Adipose tissue (tissue), 3 donors: ENCODE results near the gene STAT5A. TPM values are rescaled to one million over a fixed set of nuclear protein-coding genes. Genes with fewer than 3 reads are reported as not detected.
"Not testable (repeated sequence)": the region's sequence is repeated elsewhere in the genome, so short reads cannot be mapped to it uniquely, and the experiment has no call there.

Experiments
- H3K27ac ChIP-seq: one replicate; pipeline ENCODE4 v1.5.1; 2013; ENCODE audit warnings: low read depth, low read length
- WGBS, 3 donors: extraction: QIAGEN DNeasy Blood & Tissue Kit; methylation state at CpG; one replicate each; pipeline ENCODE4 v1.1.7; 2013; 5-methylcytosine and 5-hydroxymethylcytosine counted together
- polyA plus RNA-seq, 3 donors: library from polyadenylated mRNA; stranded (reverse); fragments of 200-250 nt; gene quantifications; one replicate each; pipeline ENCODE4 v1.2.3, GENCODE V29; 2013
- donor health status: healthy with polysubstance abuse.
- donor health status: Bipolar disorder and iron deficiency.
- donor health status: healthy.

STAT5A gene
- polyA plus RNA-seq, 3 donors = 22.7 to 151 (median 57.1) TPM

DNA sequence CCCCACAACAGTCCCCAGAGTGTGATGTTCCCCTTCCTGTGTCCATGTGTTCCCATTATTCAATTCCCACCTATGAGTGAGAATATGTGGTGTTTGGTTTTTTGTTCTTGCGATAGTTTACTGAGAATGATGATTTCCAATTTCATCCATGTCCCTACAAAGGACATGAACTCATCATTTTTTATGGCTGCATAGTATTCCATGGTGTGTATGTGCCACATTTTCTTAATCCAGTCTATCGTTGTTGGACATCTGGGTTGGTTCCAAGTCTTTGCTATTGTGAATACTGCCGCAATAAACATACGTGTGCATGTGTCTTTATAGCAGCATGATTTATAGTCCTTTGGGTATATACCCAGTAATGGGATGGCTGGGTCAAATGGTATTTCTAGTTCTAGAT, 23.9 kb upstream of the STAT5A start:
- no CpG with 5 or more reads among the region's 4 CpGs for whole genome bisulfite sequencing, 3 donors
- H3K27ac ChIP-seq = not testable (repeated sequence)

DNA sequence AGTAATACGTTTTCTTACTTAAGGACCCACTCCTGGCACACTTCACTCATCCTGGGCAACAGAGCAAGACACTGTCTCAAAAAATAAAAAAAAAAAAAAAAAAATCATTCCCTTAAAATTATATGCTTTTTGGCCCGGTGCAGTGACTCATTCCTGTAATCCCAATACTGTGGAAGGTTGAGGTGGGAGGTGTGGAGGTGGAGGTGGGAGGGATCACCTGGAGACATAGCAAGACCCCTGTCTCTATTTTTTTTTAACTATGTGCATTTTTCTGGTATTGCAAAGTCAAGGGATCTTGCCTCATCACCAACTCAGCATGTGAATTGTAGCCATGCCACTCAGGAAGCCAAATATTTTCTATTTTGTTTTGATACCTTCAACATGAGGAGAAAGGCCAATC, 21.8 kb upstream of the STAT5A start:
- 83 to 90% (median 85%) methylated on average over 2 of the region's 2 CpGs for WGBS, 3 donors
- no peak overlapping the region for H3K27ac ChIP-seq

DNA sequence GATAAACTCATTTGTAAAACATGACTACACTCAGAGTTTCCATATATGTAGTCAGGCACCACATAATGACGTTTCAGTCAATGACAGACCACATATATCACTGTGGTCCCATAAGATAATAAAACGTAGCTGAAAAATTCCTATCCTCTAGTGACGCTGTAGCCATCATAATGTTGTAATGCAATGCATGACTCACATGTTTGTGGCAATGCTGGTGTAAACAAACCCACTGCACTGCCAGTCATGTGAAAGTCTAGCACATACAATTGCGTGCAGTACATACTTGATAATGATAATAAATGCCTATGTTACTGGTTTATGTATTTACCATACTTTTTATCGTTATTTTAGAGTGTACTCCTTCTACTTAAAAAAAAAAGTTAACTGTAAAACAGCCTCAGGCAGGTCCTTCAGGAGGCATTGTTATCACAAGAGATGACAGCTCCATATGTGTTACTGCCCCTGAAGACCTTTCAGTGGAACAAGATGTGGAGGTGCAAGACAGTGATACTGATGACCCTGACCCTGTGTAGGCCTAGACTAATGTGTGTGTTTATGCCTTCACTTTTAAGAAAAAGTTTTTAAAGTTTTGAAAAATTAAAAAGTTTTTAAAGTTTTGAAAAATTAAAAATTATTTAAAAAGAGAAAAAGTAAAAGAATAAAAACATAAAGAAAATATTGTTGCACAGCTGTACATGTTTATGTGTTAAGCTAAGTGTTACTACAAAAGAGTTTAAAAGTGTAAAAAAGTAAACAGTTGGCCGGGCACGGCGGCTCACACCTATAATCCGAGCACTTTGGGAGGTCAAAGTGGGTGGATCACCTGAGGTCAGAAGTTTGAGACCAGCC, 21.2 kb upstream of the STAT5A start:
- WGBS, 3 donors = 66 to 71% (median 70%) methylated on average over 9 of the region's 9 CpGs
- H3K27ac ChIP-seq = no peak overlapping the region

DNA sequence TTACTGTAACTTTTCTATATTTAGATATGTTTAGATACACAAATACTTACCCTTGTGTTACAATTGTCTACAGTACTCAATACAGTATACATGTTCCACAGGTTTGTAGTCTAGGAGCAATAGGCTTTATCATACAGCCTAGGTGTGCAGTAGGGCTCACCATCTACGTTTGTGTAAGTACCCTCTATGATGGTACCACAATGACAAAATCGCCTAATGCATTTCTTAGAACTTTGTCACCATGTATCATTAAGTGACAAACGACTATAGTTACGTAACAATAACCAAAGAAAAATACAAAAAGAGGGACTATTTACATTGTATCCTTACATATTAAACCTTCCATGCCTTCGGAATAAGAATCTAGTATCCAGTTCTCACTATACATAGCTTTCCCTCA, 20.1 kb upstream of the STAT5A start:
- no peak overlapping the region for H3K27ac ChIP-seq
- 80 to 88% (median 85%) methylated on average over 5 of the region's 5 CpGs for WGBS, 3 donors

DNA sequence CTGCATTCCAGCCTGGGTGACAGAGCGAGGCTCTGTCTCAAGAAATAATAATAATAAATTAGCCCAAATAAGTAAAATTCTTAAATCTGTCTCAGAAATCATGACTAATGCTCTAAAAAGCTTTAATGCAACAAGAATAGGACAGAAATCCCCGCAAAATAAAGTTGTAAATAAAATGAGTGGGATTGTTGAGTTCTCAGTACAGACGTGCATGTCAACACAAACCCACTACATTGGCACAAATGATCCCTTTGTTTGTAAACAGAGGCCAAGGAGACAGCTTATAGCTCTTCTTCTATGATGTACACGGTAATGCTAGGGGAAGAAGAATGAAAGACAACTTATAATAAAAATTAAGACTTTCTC, 18.1 kb upstream of the STAT5A start:
- WGBS, 3 donors = 74 to 93% (median 90%) methylated on average over 4 of the region's 4 CpGs
- H3K27ac ChIP-seq = no peak overlapping the region

DNA sequence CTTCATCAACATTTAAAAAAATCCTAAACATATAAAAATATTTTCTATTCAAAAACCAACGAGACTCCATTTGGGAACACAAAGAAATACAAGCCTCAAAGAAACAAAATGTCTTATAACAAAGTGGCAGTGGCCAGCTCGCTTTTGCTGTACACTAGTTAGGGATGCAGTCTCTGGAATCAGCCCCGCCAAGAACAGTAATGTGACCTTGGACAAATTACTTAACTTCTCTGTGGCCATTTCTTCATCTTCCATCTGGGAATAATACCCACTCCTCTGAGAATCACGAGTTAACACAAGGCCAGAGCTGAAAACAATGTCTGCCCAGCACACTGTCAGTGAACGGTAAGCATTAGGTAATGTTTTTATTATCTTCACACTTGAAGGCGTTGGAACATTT, 17.7 kb upstream of the STAT5A start:
- WGBS, 3 donors = 61 to 78% (median 70%) methylated on average over 6 of the region's 6 CpGs

DNA sequence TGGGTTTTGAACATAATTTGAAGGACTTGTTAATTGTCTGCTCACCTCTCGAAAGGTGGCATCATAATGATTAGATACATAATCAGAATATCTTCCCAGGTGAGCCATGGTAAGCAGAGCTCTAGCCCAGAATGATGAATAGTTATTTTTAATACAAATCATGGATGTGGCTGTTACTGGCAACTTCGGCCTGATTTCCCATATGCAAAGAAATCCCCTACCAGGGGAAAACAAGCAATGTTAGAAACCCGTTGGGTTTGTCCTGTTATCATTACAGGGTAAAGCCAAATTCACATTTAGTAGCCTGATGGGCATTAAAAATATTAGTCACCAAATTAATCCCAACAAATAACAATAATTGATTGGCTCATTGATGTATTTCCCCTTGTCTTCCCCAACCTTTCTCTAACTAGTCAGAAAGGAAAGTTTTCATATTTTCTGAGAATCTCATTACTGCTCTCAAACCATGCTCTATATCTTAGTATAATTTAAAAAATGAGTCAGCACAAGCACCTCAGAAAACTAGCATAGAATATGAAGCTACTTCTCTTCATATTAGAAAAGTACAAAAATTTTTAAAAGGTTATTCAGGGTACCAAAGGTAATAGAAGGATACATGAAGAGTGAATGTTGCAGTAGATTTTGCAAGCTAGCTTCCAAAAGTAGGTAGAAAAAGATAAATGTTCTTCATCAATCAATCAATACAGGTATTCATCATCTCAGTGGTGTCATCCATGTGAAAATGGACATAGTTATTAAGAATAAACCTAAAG, 17.1 kb upstream of the STAT5A start:
- H3K27ac ChIP-seq = no peak overlapping the region
- WGBS, 3 donors = 75 to 84% (median 84%) methylated on average over 3 of the region's 3 CpGs

More for the DNA sequence above, 17.7 kb upstream of the STAT5A start:
- H3K27ac ChIP-seq = no peak overlapping the region

DNA sequence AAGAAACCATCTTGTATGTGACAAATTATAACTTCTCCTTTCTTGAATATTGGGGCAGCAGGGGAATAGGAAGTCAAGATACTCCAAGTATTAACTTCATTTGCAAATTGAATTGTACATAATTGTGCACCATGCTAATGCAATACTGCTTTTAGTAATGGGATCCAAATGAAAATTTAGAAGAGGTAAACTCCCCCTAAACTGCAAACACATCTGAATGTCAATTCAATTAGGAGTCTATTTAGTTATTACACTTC, 16.6 kb upstream of the STAT5A start:
- no peak overlapping the region for H3K27ac ChIP-seq

DNA sequence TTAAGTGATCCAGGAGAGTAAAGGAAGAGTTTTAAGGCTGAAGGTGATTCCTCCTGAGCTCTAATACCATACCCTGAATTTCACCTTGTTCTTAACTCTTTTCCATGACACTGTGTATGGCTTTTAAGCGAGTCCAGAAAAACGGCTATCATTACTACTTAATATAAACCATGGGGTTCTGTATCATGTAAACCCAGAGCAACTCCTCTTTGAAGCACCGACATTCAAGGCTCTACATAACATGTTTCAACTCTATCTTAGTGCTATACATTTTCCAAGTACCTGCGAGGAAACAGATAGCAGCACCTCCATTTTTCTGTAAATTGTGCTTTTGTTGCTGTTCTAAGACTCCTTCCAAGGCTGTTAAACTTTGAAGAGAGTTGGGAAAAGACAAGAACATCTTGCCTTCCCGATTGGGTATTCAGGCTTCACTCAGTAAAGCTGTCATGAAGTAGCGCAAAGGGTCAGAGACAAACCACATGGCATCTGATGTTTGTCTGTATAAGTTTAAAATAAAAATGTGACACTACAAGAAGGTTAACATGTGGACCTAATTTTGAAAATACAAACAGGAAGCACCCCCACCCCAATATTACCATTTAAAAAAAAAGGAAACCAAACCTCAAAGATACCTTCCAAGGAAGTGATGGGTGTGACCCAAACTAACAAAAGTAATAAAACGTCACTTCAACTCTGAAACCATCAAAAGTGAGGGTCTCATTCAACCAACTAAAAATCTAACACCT, 16.0 kb upstream of the STAT5A start:
- WGBS, 3 donors = 64 to 76% (median 66%) methylated on average over 7 of the region's 7 CpGs
- H3K27ac ChIP-seq = no peak overlapping the region

DNA sequence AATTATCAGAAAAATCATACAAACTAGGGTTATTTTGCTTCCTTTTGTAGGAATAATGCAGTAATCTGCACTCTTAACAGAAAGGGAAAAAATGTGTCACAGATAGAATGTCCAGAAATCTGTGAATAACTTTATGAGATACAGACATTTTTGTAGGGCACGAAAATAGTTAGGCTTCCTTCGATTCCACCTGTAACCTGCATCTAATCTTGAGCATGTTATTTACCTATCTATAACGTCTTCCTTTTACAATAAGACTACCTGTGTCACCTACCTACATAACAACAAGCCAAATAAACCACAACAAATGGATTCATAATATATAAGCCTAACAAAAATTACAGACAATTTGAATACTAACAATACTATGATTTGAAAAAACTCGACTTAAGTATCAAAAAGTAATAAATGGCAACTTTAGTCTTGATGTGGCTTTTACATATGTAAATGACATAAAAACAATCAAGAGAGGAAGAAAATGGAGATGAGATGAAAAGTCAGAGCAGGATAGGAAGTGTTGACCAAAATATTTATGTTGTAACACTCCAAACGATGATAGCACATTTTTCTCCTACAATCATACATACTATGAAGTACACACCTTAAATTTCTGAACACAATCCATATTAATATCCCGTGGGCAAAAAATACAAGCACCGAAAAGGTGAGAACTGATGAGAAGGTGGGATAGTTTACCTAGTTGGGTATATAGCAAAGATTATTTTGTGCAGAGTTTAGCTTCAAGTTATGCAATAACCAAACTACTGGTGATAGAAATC, 14.6 kb upstream of the STAT5A start:
- WGBS, 3 donors = 62 to 71% (median 69%) methylated on average over 7 of the region's 7 CpGs
- no peak overlapping the region for H3K27ac ChIP-seq

DNA sequence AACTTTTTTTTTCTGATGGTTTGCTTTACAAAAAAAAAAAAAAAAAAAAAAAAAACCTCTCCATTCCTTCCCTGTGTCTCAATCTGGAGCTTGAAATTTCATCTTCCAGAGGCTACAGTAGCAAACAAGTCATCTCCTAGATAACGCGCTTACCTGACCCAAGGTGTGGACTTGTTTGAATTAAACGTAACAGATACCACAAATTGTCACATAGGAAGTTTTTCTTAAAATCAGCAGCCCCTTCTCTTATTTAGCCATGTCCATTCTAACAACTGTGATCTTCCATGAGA, 14.1 kb upstream of the STAT5A start:
- no peak overlapping the region for H3K27ac ChIP-seq
- WGBS, 3 donors = 76 to 79% (median 78%) methylated on average over 3 of the region's 3 CpGs

DNA sequence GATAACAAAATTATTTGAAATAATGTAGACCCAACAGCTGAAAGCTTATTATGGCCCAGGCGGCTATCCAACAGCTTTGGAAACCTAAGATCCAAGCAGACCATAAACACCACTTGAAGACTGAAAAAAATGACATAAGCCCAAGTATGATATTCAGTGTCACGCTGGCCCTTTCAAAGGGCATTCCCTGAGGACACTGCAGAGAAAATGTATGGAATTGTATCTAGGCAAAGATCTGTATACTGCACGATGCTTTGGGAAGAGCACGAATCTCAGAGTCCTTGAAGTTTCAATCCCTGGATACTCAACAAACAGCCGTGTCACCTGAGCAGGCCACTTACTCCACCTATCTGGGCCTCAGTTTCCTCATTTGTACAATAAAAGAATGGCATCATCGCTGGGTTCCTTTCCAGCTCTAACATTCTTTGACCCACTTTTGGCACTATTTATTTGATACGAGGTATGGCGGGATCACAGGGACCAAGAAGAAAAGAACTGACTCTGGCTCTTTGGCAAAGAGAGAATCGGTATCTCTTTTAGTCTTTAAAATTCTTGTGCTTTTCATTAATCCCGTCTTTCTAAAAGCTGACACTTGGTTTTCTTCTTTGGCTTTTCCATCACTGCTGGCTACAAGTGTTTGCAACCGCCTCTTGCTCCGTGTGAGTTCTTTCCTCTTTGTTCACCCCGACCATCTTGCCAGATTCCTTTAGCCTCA, 13.3 kb upstream of the STAT5A start:
- 18 to 34% (median 21%) methylated on average over 13 of the region's 13 CpGs for WGBS, 3 donors
- H3K27ac ChIP-seq = no peak overlapping the region

DNA sequence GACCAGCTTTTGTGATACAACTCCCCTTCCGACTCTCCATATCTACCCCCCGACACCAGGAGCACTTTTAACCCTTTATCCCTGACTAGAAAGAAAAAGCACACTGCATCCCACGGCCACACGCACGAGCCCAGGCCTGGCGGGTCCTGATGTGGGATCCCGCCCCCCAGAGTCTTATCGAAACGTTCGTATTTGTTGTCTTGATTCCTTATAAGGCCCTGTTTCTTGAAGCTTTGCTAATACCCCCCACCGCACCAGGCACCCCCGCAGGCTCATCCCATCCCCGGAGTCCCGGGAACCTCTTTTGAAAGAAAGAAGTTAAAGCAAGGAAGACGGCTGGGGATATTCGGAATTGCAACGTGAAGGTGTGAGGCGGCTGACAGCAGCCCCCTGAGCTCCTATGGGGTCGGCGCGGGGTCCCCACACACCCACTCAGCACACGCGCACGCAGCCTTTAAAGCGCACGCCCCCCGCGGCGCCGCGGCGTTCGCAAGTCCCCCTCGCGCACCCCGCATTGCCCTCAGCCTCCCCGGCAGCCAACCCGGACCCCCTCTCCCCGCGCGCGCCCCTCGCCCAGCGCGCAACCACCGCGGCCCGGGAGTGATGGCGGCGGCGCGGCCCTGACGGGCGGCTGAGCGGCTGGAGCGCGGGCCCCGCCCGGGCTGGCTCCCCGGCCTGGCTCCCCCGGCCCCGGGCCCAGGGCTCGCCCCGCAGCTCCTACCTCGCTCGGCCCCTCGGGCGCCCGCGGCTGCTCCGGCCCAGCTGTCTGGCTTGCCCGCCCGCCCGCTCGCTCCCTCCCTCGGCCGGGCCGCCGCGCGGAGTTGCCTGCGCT, 12.6 kb upstream of the STAT5A start:
- no peak overlapping the region for H3K27ac ChIP-seq
- 1% methylated on average over 37 to 80 of the region's 82 CpGs for WGBS, 3 donors

DNA sequence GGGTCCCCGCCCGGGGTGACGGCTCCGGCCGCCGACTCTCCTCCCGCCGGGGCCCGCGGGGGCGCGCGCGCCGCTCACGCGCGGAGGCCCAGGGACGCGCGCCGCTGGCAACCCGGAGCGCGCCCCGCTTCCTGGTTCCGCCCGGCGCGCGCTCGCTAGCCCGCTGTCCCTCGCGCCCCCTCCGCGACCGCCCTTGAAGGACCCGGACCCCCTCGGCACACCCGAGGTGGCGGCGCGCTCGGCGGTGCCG, 12.0 kb upstream of the STAT5A start, which contains the start of gene STAT5B:
STAT5B (minus strand) TSS at position 33 of the 250 bp plus-strand sequence. CDS start 44,264 bp downstream, outside the sequence.
- H3K27ac ChIP-seq = no peak within 1 kb of the TSS
- WGBS, 3 donors = 0% methylated on average over 17 to 45 of the region's 47 CpGs

DNA sequence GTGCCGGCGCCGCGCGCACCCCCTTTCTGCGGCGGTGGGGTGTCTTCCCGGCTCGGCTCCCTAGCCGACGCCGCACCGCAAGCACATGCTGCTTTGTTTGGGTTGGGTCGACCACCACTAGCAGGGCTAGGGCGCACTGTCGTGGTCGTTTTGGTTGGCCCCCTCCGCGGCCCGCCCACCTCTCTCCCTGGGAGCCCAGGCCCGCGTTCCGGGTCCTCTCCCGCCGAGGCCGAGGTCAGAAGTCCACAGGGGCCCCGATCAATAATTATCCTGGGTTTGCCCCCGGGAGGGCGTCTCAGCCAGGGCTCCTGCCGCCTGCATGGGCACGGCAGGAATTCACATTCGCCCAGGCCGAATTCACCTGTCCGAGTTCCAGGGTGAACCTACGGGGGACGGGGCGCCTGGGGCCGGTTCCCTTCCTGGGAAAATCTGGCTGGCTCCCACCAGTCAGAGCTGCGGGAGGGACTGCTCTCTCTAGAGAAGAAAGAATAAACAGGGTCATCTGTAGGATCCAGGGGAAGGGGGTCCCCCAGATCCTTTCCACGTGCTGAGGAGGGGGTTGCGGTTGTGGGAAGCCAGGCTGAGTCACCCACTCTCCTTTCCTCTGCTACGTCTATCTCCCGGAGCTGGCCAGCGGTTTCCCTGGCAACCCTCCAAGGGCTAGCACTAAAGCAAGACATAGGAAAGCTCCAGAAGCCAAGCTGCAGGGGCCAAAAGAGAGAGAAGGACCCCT, 11.5 kb upstream of the STAT5A start:
- 1 to 2% (median 1%) methylated on average over 31 to 44 of the region's 44 CpGs for WGBS, 3 donors
- H3K27ac ChIP-seq = no peak overlapping the region

DNA sequence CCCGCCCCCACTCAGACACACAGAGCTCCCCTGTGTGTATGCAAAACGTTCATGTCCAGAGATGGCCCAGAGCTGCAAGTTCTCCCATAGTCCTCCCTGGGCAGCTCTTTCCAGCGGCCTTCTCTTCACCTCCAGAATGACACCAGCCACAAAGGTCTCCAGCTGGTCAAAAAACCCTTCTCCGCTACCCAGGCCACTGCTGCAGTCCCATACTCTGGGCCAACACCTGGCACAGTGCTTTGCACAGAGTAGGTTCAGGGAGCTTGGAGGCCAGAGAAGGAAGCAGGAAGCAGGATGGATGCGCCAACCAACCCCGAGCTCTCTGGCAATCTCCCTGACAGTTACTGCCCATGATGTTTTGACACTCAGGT, 11.0 kb upstream of the STAT5A start:
- H3K27ac ChIP-seq = no peak overlapping the region
- WGBS, 3 donors = 42 to 70% (median 44%) methylated on average over 6 of the region's 6 CpGs
